GM10847 (cell line): ENCODE measurements around the gene MCM5.

Source experiments
- POLR2A ChIP-seq: IDR thresholded peaks from 2 replicates; pipeline ENCODE4 v1.6.1; 2011; ENCODE audit not compliant: insufficient read length; ENCODE audit errors: extremely low read depth

MCM5 gene

DNA sequence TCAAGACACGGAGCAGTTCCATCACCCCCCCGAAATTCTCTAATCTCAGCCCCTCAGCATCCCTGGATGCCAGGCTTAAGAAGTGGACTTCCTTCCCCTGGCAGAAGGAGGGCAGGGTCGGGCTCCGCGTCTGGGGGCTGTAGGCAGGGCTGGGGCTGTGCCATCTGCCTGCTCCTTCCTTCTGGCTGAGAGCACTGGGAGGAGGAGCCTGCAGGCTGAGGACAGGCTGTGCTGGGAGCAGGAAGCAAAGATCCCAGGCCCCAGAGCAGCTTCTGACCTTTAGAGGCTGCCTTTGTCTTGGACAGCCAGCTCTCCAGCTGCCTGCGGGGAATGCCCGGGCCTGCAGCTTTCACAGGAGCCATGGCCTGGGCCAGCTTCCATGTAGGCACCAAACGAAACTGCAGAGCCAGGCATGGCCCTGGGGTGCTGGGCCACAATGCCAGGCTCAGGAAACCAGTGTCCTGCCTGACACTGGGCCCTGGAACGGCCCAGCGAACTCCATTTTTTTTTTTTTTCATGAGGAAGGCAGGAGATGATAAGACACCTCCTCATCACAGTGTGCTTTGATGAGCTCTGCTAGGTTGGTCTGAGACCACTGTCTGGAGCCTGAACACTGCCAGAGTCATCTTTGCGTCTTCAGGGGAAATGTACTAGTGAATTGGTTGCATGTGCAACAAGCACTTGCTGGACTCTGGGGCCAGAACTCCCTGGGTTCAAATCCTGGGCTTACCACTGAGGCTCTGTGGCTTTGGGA is 67.9 kb downstream of the MCM5 start:
- TF ChIP-seq POLR2A = no peak

DNA sequence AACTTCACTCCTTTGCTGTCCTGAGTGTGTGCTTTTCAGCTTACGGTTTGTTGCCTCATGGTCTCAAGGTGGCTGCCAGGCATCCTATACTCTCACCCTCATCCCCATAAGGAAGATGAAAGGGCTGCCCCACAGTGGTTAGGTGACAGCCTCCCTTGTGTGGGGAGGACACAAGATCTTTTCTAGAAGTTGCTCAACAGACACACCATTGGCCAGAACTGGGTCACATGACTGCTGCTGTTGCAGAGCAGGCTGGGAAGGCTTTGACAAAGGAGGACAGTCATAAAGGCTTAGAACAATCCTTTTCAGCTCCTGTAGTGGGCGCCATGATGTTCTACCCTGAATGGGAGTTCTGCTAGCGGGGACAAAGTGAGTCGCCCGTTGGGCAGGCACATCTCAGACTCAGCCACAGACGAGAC is 71.0 kb downstream of the MCM5 start:
- TF ChIP-seq POLR2A = no peak

DNA sequence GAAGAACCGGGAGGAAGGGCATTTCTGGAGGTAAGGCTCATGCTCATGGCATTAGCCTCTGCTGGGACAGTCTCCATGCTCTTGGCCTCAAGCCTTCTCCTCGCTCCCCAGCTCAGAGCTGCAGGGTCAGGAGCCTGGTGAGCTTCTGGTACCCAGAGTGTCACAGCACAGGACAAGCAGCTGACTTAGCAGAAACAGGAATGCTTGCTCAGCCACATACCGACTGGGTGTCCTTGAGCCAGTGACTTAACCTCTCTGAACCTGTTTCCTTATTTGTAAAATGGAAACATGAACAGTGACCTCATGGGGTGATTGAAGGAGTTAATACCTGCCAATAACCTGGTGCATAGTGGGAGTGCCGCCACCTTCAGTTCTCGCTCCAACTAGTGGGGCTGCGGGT is 72.5 kb downstream of the MCM5 start:
- no peak for TF ChIP-seq POLR2A

DNA sequence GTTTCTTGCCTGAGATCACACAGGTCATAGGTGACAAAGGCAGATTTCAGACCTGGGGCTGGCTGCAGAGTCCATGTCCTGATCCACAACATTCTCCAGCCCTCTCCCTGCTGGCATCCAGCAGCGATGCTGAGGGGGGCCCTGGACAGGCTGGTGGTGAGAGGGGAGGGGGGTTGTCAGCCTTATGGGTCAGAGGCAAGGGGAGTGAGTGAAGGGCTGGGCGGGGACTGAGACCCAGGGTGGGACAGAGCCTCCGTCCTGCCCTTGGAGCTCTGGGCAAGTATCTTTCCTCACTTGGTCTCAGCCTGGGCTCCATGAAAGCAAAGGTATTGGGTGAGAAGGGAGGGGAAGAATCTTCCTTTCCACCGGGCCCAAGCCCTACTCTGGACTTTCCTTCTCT is 74.0 kb downstream of the MCM5 start:
- no peak for TF ChIP-seq POLR2A
